Sciatic nerve (tissue), 2 donors: ENCODE measurements around the gene FAM107B. TPM values are rescaled to one million over a fixed set of nuclear protein-coding genes. Genes with fewer than 3 reads are reported as not detected.

ENCODE experiments used
- ATAC-seq: fragments of 200-7000 bp; cut with Tn5 transposase; one replicate; pipeline ENCODE4 v1.9.1; 2020; ENCODE audit warnings: mild to moderate bottlenecking, moderate library complexity
- DNase-seq: peaks from one replicate; pipeline ENCODE4 v3.0.0-alpha.2; 2020; ENCODE audit warnings: low spot score
- intact Hi-C: fragments of 100-400 bp; cut with DNase I; formaldehyde crosslinking; loops from one replicate; pipeline ENCODE4 v1.14.2; 2022
- total RNA-seq: library from RNA; stranded (reverse); fragmentation: NEBNext Ultra II Directional; extraction: Animal tissue kit (Norgen Biotek cat#: 25700); gene quantifications from one replicate; pipeline ENCODE4 v1.2.1, GENCODE V29; 2021
- donor health status: DM: no; HTN: no; CAD: no.
- donor health status: DM: no; HTN: no; CAD: no.

FAM107B gene
- total RNA-seq, 1 donor from 2014 or later, result 23.7 TPM

DNA sequence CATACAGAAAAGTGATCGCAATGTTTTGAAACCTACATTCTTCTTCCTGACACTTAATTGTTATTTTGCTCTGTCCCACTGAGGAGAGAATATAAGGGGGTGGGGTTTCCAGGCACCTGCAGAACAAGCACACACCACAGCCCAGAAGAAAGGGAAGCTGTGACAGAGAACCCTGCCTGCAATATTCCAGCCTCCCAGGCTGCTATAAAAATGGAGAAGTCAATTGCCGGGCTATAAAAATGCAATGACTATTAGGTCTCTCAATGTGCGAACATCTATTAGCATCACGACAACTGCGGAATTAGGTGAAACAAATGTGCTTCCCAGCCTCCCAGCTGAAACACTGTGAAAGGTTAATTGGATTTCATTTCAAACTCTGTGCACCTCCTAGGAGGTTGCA lies 298.7 kb downstream of the FAM107B start:
- intact Hi-C loops, result no loop called here
- no peak for DNase-seq

GRCh38 chr10:14474656-14475055 lies 300.0 kb downstream of the FAM107B start:
- intact Hi-C loops, result no loop called here
- no peak for DNase-seq
- no peak for ATAC-seq

More for the DNA sequence above, 298.7 kb downstream of the FAM107B start:
- ATAC-seq, result no peak

DNA sequence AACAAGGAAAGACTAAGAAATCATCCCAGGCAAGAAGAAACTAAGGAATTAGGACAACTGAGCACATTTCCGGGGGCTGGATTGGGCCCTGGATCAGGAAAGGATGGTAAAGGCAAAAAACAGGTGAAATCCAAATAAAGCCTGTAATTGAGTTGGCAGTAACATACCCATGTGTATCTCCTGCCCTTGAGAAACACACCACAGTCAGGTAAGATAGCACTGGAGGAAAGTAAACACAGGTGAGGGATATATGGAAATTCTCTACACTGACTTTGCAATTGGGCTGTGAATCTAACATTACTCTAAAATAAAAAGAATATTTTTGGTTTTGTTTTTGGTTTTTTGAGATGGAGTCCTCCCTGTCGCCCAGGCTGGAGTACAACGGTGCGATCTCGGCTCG lies 303.8 kb downstream of the FAM107B start:
- DNase-seq (no peak), ATAC-seq (no peak)
- intact Hi-C loops, result no loop called here

GRCh38 chr10:14468726-14469125 lies 306.0 kb downstream of the FAM107B start:
- no peak for ATAC-seq
- DNase-seq, result no peak
- intact Hi-C loops, result no loop called here

Other genes with a start within 250 kb of the FAM107B start
- 3.5 TPM for gene CDNF, start 63.1 kb upstream of the FAM107B start, total RNA-seq
- gene HSPA14, start 63.4 kb upstream of the FAM107B start, total RNA-seq, result 10.2 TPM
- gene MSANTD7, start 63.4 kb upstream of the FAM107B start, total RNA-seq, result 7.8 TPM
- gene SUV39H2, start 104.0 kb upstream of the FAM107B start, total RNA-seq, result 4.8 TPM
- gene DCLRE1C, start 179.2 kb upstream of the FAM107B start, total RNA-seq, result 16.6 TPM
- gene MEIG1, start 184.5 kb upstream of the FAM107B start, total RNA-seq, result not detected